Measurements from ENCODE around the gene FUT6.

DNA sequence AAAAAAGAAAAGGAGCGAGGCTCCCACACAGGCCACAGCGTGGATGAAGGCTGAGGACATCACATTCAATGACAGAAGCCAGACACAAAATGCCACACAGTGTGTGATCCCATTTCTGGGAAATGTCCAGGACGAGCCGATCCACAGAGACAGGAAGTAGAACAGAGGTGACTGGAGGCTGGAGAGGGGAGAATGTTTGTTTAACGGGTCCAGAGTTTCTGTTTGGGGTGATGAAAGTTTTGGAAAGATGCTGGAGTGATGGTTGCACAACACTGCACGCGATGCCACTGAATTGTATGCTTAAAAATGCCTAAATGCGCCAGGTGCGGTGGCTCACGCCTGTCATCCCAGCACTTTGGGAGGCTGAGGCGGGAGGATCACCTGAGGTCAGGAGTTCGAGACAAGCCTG, 31.5 kb upstream of the FUT6 start:
- TF ChIP-seq REST (IDR thresholded peaks at IDR 0.05; ENCODE audit: low read depth) = no peak
- no peak for TF ChIP-seq RAD21 (IDR thresholded peaks at IDR 0.05; ENCODE audit: low read depth)
- TF ChIP-seq ZBTB7A (IDR thresholded peaks at IDR 0.05; ENCODE audit: low read depth) = no peak
- TF ChIP-seq FOXM1 (IDR thresholded peaks at IDR 0.05; ENCODE audit: borderline replicate concordance, low read depth) = no peak
- no peak for TF ChIP-seq TAF1 (IDR thresholded peaks at IDR 0.05; ENCODE audit: low read depth)
- no peak for TF ChIP-seq EP300 (IDR thresholded peaks at IDR 0.05; ENCODE audit: borderline replicate concordance)
- TF ChIP-seq CEBPB (IDR thresholded peaks at IDR 0.05) = no peak
- TF ChIP-seq YY1 (IDR thresholded peaks at IDR 0.05; ENCODE audit: low read depth) = no peak
- no peak for TF ChIP-seq EGR1 (IDR thresholded peaks at IDR 0.05)
- TF ChIP-seq, protein P1, sequence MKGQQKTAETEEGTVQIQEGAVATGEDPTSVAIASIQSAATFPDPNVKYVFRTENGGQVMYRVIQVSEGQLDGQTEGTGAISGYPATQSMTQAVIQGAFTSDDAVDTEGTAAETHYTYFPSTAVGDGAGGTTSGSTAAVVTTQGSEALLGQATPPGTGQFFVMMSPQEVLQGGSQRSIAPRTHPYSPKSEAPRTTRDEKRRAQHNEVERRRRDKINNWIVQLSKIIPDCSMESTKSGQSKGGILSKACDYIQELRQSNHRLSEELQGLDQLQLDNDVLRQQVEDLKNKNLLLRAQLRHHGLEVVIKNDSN (IDR thresholded peaks at IDR 0.05) = no peak
- TF ChIP-seq, protein P2, sequence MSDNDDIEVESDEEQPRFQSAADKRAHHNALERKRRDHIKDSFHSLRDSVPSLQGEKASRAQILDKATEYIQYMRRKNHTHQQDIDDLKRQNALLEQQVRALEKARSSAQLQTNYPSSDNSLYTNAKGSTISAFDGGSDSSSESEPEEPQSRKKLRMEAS (IDR thresholded peaks at IDR 0.05) = no peak
